ENCODE measurements around the gene PKD2L1. TPM values are rescaled to one million over a fixed set of nuclear protein-coding genes. Genes with fewer than 3 reads are reported as not detected.
A peak's percentile ranks its signal among the peaks of the same experiment; 100 is the strongest.
"Not testable (repeated sequence)": the region's sequence is repeated elsewhere in the genome, so short reads cannot be mapped to it uniquely, and the experiment has no call there.

PKD2L1 gene
- total RNA-seq = 0.19 TPM
- 6.1 TPM for polyA plus RNA-seq
- long read RNA-seq, donor 1 = 0 reads
- long read RNA-seq, donor 2 = 0 reads
- long read RNA-seq, donor 3, partial matches to known transcripts = 12 of 12 reads
- long read RNA-seq, donor 3, other reads (novel, unspliced or antisense) = 0 of 12 reads
- long read RNA-seq, donor 4, partial matches to known transcripts = 27 of 27 reads
- long read RNA-seq, donor 4, other reads (novel, unspliced or antisense) = 0 of 27 reads
- long read RNA-seq, donor 5, partial matches to known transcripts = 11 of 11 reads
- long read RNA-seq, donor 5, other reads (novel, unspliced or antisense) = 0 of 11 reads
- long read RNA-seq, donor 6, partial matches to known transcripts = 20 of 20 reads
- long read RNA-seq, donor 6, other reads (novel, unspliced or antisense) = 0 of 20 reads
- long read RNA-seq, donor 7, partial matches to known transcripts = 6 of 22 reads
- long read RNA-seq, donor 7, other reads (novel, unspliced or antisense) = 16 of 22 reads
- long read RNA-seq, donor 8 = 0 reads
- long read RNA-seq, donor 9, partial matches to known transcripts = 11 of 11 reads
- long read RNA-seq, donor 9, other reads (novel, unspliced or antisense) = 0 of 11 reads
- long read RNA-seq, donor 10, partial matches to known transcripts = 6 of 6 reads
- long read RNA-seq, donor 10, other reads (novel, unspliced or antisense) = 0 of 6 reads

- Histone ChIP-seq H3K4me1 (ENCODE audit: control insufficient read depth in 2 of 2, insufficient read depth in 2 of 2, low read length in 2 of 2) (no peaks in the 10 kb centered on the region), H3K9me3 (ENCODE audit: control insufficient read depth in 2 of 2, insufficient read depth in 1 of 2, low read length in 1 of 2) (no peaks in the 10 kb centered on the region), H3K27ac (ENCODE audit: low read depth in 1 of 2, low read length in 1 of 2) (no peak within 1 kb of the TSS), H3K27me3 (ENCODE audit: control insufficient read depth in 2 of 2, insufficient read depth in 1 of 2, low read length in 1 of 2) (peaks cover 0 to 20% of the 10 kb centered on the region in 2 donors), H3K4me3 (ENCODE audit: low read length in 2 of 2) (no peak within 1 kb of the TSS), H3K36me3 (ENCODE audit: control insufficient read depth in 2 of 2, insufficient read depth in 2 of 2, low read length in 1 of 2) (no peaks in the 10 kb centered on the region)
- DNase-seq (ENCODE audit: low read depth in 6 of 9, low spot score in 9 of 9) = no peak
- 89% methylated on average over 5 of the region's 5 CpGs for WGBS
These were observed at the start of gene PKD2L1 for GRCh38 chr10:100330079-100330478. PKD2L1 (minus strand) TSS chr10:100330228; CDS start chr10:100330103, 125 bp downstream.

- WGBS = 95% methylated on average over 5 of the region's 5 CpGs
- Histone ChIP-seq H3K27ac (ENCODE audit: low read depth in 1 of 2, low read length in 1 of 2) (no peak overlapping the region), H3K27me3 (ENCODE audit: control insufficient read depth in 2 of 2, insufficient read depth in 1 of 2, low read length in 1 of 2) (no peaks in the 10 kb centered on the region), H3K4me1 (ENCODE audit: control insufficient read depth in 2 of 2, insufficient read depth in 2 of 2, low read length in 2 of 2) (peaks cover 10 to 14% of the 10 kb centered on the region in 2 donors), H3K36me3 (ENCODE audit: control insufficient read depth in 2 of 2, insufficient read depth in 2 of 2, low read length in 1 of 2) (peaks cover 2 to 6% of the 10 kb centered on the region in 2 donors), H3K9me3 (ENCODE audit: control insufficient read depth in 2 of 2, insufficient read depth in 1 of 2, low read length in 1 of 2) (no peaks in the 10 kb centered on the region), H3K4me3 (ENCODE audit: low read length in 2 of 2) (no peak overlapping the region)
- no peak for DNase-seq (ENCODE audit: low read depth in 6 of 9, low spot score in 9 of 9)
These were observed 47.8 kb upstream of the PKD2L1 start for GRCh38 chr10:100377830-100378229.

GRCh38 chr10:100376656-100377055 is 46.6 kb upstream of the PKD2L1 start:
- not testable (repeated sequence) for DNase-seq (ENCODE audit: low read depth in 6 of 9, low spot score in 9 of 9); H3K4me3 ChIP-seq (ENCODE audit: low read length in 2 of 2); H3K36me3 ChIP-seq (ENCODE audit: control insufficient read depth in 2 of 2, insufficient read depth in 2 of 2, low read length in 1 of 2); H3K27me3 ChIP-seq (ENCODE audit: control insufficient read depth in 2 of 2, insufficient read depth in 1 of 2, low read length in 1 of 2); H3K9me3 ChIP-seq (ENCODE audit: control insufficient read depth in 2 of 2, insufficient read depth in 1 of 2, low read length in 1 of 2); H3K27ac ChIP-seq (ENCODE audit: low read depth in 1 of 2, low read length in 1 of 2)
- H3K4me1 ChIP-seq (ENCODE audit: control insufficient read depth in 2 of 2, insufficient read depth in 2 of 2, low read length in 2 of 2) = peaks cover 18 to 24% of the 10 kb centered on the region in 2 donors
- WGBS = 95% methylated on average over 6 of the region's 6 CpGs

GRCh38 chr10:100374677-100375353 is 44.8 kb upstream of the PKD2L1 start:
- Histone ChIP-seq H3K4me3 (ENCODE audit: low read length in 2 of 2) (peak overlapping the region in 1 of 2 donors; percentile 64), H3K27ac (ENCODE audit: low read depth in 1 of 2, low read length in 1 of 2) (peak overlapping the region; percentile 42 to 95), H3K4me1 (ENCODE audit: control insufficient read depth in 2 of 2, insufficient read depth in 2 of 2, low read length in 2 of 2) (peaks cover 34 to 42% of the 10 kb centered on the region in 2 donors)
- 96% methylated on average over 7 of the region's 7 CpGs for WGBS
- not testable (repeated sequence) for H3K36me3 ChIP-seq (ENCODE audit: control insufficient read depth in 2 of 2, insufficient read depth in 2 of 2, low read length in 1 of 2); DNase-seq (ENCODE audit: low read depth in 6 of 9, low spot score in 9 of 9); H3K9me3 ChIP-seq (ENCODE audit: control insufficient read depth in 2 of 2, insufficient read depth in 1 of 2, low read length in 1 of 2); H3K27me3 ChIP-seq (ENCODE audit: control insufficient read depth in 2 of 2, insufficient read depth in 1 of 2, low read length in 1 of 2)

GRCh38 chr10:100374200-100374655 is 44.2 kb upstream of the PKD2L1 start:
- DNase-seq (ENCODE audit: low read depth in 6 of 9, low spot score in 9 of 9) = no peak
- peak overlapping the region; percentile 95 to 99 for H3K27ac ChIP-seq (ENCODE audit: low read depth in 1 of 2, low read length in 1 of 2)
- peaks cover 34 to 43% of the 10 kb centered on the region in 2 donors for H3K4me1 ChIP-seq (ENCODE audit: control insufficient read depth in 2 of 2, insufficient read depth in 2 of 2, low read length in 2 of 2)
- H3K36me3 ChIP-seq (ENCODE audit: control insufficient read depth in 2 of 2, insufficient read depth in 2 of 2, low read length in 1 of 2) = no peaks in the 10 kb centered on the region
- WGBS = 33% methylated on average over 3 of the region's 3 CpGs
- H3K9me3 ChIP-seq (ENCODE audit: control insufficient read depth in 2 of 2, insufficient read depth in 1 of 2, low read length in 1 of 2) = no peaks in the 10 kb centered on the region
- H3K27me3 ChIP-seq (ENCODE audit: control insufficient read depth in 2 of 2, insufficient read depth in 1 of 2, low read length in 1 of 2) = no peaks in the 10 kb centered on the region
- peak overlapping the region; percentile 55 to 64 for H3K4me3 ChIP-seq (ENCODE audit: low read length in 2 of 2)

- Histone ChIP-seq H3K36me3 (ENCODE audit: control insufficient read depth in 2 of 2, insufficient read depth in 2 of 2, low read length in 1 of 2) (no peaks in the 10 kb centered on the region), H3K4me3 (ENCODE audit: low read length in 2 of 2) (peak overlapping the region; percentile 55 to 64), H3K9me3 (ENCODE audit: control insufficient read depth in 2 of 2, insufficient read depth in 1 of 2, low read length in 1 of 2) (no peaks in the 10 kb centered on the region), H3K27ac (ENCODE audit: low read depth in 1 of 2, low read length in 1 of 2) (peak overlapping the region; percentile 95 to 99), H3K4me1 (ENCODE audit: control insufficient read depth in 2 of 2, insufficient read depth in 2 of 2, low read length in 2 of 2) (peaks cover 34 to 43% of the 10 kb centered on the region in 2 donors), H3K27me3 (ENCODE audit: control insufficient read depth in 2 of 2, insufficient read depth in 1 of 2, low read length in 1 of 2) (no peaks in the 10 kb centered on the region)
- under 1% methylated on average over 45 of the region's 45 CpGs for WGBS
- DNase-seq (ENCODE audit: low read depth in 6 of 9, low spot score in 9 of 9) = peak; percentile 57 to 92 (median 82)
These were observed 43.5 kb upstream of the PKD2L1 start for GRCh38 chr10:100373298-100374199.

- H3K27me3 ChIP-seq (ENCODE audit: control insufficient read depth in 2 of 2, insufficient read depth in 1 of 2, low read length in 1 of 2) = no peaks in the 10 kb centered on the region
- no peak for DNase-seq (ENCODE audit: low read depth in 6 of 9, low spot score in 9 of 9)
- H3K4me3 ChIP-seq (ENCODE audit: low read length in 2 of 2) = peak overlapping the region; percentile 55 to 64
- peak overlapping the region; percentile 95 to 99 for H3K27ac ChIP-seq (ENCODE audit: low read depth in 1 of 2, low read length in 1 of 2)
- H3K4me1 ChIP-seq (ENCODE audit: control insufficient read depth in 2 of 2, insufficient read depth in 2 of 2, low read length in 2 of 2) = peaks cover 34 to 43% of the 10 kb centered on the region in 2 donors
- H3K36me3 ChIP-seq (ENCODE audit: control insufficient read depth in 2 of 2, insufficient read depth in 2 of 2, low read length in 1 of 2) = no peaks in the 10 kb centered on the region
- H3K9me3 ChIP-seq (ENCODE audit: control insufficient read depth in 2 of 2, insufficient read depth in 1 of 2, low read length in 1 of 2) = no peaks in the 10 kb centered on the region
- WGBS = 40% methylated on average over 16 of the region's 16 CpGs
These were observed 42.6 kb upstream of the PKD2L1 start for GRCh38 chr10:100372415-100373297.
